Activated B cell treated with CpG ODN at 0.5 μM for 24 hours (primary cell): ENCODE data around the gene TBCK. TPM values are rescaled to one million over a fixed set of nuclear protein-coding genes. Genes with fewer than 3 reads are reported as not detected.

Source experiments
- ATAC-seq: fragments of 200-7000 bp; cut with Tn5 transposase; one replicate; pipeline ENCODE4 v1.10.0; 2021; ENCODE audit warnings: low read depth, mild to moderate bottlenecking, moderate library complexity
- CTCF ChIA-PET: fragments of 350-600 bp; sonication (Branson Sonifier 250); formaldehyde crosslinking; loops from one replicate; lab custom pipeline; 2021; ENCODE audit warnings: antibody characterized with exemption; lab: Charles Lee
- POLR2A ChIA-PET: fragments of 350-600 bp; sonication (Branson Sonifier 250); formaldehyde crosslinking; loops from one replicate; lab custom pipeline; 2021; ENCODE audit warnings: antibody characterized with exemption; lab: Charles Lee
- DNase-seq: peaks from one replicate; pipeline ENCODE4 v3.0.0; 2022
- H3K27ac Mint-ChIP-seq: one replicate; pipeline ENCODE4 v1.8.0; 2020; ENCODE audit warnings: mixed read lengths
- H3K27me3 Mint-ChIP-seq: one replicate; pipeline ENCODE4 v1.8.0; 2021; ENCODE audit warnings: mixed read lengths
- H3K36me3 Mint-ChIP-seq: one replicate; pipeline ENCODE4 v1.8.0; 2021; ENCODE audit warnings: low read depth, mixed read lengths
- H3K4me1 Mint-ChIP-seq: one replicate; pipeline ENCODE4 v1.8.0; 2021; ENCODE audit warnings: mixed read lengths
- H3K4me3 Mint-ChIP-seq: one replicate; pipeline ENCODE4 v1.8.0; 2020; ENCODE audit warnings: mild to moderate bottlenecking, mixed read lengths
- H3K9me3 Mint-ChIP-seq: one replicate; pipeline ENCODE4 v1.8.0; 2020; ENCODE audit warnings: mixed read lengths
- intact Hi-C: fragments of 100-400 bp; cut with micrococcal nuclease; formaldehyde crosslinking; loops from one replicate; pipeline ENCODE4 v1.15.1; 2024
- total RNA-seq: library from RNA; stranded (reverse); gene quantifications from 2 replicates; pipeline ENCODE4 v1.2.3, GENCODE V29; 2022
- TF ChIP-seq, protein P1 (sequence below): fragments of 200-600 bp; IDR thresholded peaks from one replicate; pipeline ENCODE4 v1.8.0; 2022; ENCODE audit warnings: antibody characterized with exemption, mild to moderate bottlenecking

The TBCK gene
- total RNA-seq, 1 donor from 2014 or later: 60.1 TPM

DNA sequence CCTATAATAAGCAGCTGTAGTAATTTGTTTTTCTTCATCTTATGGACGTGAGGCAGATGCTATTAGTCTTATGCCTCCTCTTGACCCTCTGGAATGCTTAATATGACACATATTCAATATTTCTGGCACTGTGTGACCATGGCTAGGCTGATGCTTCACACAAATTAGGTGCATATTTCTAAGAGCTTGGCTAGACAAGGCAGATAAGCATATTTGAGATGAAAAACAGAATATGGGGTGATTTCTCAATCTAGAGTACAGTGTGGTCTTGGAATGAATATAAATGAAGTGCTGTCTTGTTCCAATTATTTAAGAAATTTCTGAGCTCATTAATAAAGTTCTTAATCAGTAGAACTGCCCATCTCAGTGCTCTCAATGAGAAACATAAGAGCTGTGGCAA lies 264.5 kb downstream of the TBCK start:
- intact Hi-C loops: no loop called here
- no peaks in the 10 kb centered on the region for H3K27me3 Mint-ChIP-seq
- no peaks in the 10 kb centered on the region for H3K4me1 Mint-ChIP-seq
- TF ChIP-seq, protein P1, sequence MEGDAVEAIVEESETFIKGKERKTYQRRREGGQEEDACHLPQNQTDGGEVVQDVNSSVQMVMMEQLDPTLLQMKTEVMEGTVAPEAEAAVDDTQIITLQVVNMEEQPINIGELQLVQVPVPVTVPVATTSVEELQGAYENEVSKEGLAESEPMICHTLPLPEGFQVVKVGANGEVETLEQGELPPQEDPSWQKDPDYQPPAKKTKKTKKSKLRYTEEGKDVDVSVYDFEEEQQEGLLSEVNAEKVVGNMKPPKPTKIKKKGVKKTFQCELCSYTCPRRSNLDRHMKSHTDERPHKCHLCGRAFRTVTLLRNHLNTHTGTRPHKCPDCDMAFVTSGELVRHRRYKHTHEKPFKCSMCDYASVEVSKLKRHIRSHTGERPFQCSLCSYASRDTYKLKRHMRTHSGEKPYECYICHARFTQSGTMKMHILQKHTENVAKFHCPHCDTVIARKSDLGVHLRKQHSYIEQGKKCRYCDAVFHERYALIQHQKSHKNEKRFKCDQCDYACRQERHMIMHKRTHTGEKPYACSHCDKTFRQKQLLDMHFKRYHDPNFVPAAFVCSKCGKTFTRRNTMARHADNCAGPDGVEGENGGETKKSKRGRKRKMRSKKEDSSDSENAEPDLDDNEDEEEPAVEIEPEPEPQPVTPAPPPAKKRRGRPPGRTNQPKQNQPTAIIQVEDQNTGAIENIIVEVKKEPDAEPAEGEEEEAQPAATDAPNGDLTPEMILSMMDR: no peak
- H3K36me3 Mint-ChIP-seq: peaks cover 10% of the 10 kb centered on the region
- H3K4me3 Mint-ChIP-seq: no peak overlapping the region
- H3K27ac Mint-ChIP-seq: no peak overlapping the region
- no peaks in the 10 kb centered on the region for H3K9me3 Mint-ChIP-seq
- POLR2A ChIA-PET: no interaction called here
- no peak for DNase-seq
- CTCF ChIA-PET: no interaction called here
- no peak for ATAC-seq

DNA sequence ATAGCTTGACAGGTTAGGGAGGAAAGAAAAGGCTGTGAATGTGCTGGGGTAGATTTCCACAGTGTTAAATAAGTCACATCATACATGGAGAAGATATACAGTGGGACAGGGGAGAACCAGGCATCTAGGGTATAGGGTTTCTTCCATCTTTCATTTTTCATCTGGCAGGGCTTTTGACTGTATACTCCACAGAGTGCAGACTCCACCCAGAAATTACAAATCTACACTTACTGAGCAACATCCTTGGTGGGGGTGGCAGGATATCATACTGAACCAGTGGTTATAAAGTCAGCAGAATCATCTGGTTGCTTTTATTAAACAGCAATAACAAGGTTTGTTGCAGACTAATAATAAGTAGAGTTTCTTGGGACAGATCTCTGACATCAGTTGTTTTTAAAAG lies 266.5 kb downstream of the TBCK start:
- H3K36me3 Mint-ChIP-seq: peaks cover 22% of the 10 kb centered on the region
- H3K27me3 Mint-ChIP-seq: no peaks in the 10 kb centered on the region
- POLR2A ChIA-PET: no interaction called here
- ATAC-seq (no peak), DNase-seq (no peak)
- no peak overlapping the region for H3K27ac Mint-ChIP-seq
- H3K9me3 Mint-ChIP-seq: no peaks in the 10 kb centered on the region
- TF ChIP-seq, protein P1: no peak
- no peaks in the 10 kb centered on the region for H3K4me1 Mint-ChIP-seq
- intact Hi-C loops: no loop called here
- H3K4me3 Mint-ChIP-seq: no peak overlapping the region
- CTCF ChIA-PET: no interaction called here

DNA sequence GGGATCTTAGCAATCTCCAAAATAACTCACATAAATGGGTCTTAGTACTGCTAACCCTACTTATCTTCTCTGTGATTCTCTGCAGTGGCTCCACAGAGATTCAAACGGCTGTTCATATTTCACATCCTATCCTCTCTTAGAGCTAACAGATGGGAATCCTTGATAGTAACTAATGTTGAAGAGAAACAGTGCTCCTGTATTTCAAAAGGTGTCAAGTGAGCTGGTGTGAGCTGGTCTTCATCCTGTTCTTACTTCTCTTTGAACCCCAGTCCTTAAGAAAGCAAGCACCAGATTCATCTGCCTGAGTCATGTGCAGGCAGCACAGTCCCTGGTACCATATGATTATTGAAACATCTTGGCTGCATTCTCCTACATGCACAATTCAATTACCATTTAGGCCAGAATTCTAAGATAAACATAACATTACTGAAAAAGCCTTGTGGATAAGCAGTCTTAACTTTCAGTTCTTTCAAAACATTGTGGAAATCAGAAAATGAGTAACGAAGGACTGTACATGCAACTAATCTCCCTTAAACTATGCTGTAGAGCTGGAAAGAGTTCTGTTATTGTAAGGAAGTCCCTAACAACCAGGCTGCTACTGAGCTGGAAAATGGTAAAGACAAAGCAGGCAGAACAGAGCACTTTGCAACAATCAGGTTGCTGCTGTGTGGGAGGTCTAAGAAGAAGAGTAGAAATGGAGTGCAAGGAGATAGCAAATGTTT lies 267.6 kb downstream of the TBCK start:
- TF ChIP-seq, protein P1: no peak
- POLR2A ChIA-PET: no interaction called here
- no peak for ATAC-seq
- no peak for DNase-seq
- H3K4me1 Mint-ChIP-seq: no peaks in the 10 kb centered on the region
- H3K9me3 Mint-ChIP-seq: no peaks in the 10 kb centered on the region
- peaks cover 22% of the 10 kb centered on the region for H3K36me3 Mint-ChIP-seq
- intact Hi-C loops: no loop called here
- H3K27me3 Mint-ChIP-seq: no peaks in the 10 kb centered on the region
- H3K4me3 Mint-ChIP-seq: no peak overlapping the region
- no peak overlapping the region for H3K27ac Mint-ChIP-seq
- CTCF ChIA-PET: no interaction called here

DNA sequence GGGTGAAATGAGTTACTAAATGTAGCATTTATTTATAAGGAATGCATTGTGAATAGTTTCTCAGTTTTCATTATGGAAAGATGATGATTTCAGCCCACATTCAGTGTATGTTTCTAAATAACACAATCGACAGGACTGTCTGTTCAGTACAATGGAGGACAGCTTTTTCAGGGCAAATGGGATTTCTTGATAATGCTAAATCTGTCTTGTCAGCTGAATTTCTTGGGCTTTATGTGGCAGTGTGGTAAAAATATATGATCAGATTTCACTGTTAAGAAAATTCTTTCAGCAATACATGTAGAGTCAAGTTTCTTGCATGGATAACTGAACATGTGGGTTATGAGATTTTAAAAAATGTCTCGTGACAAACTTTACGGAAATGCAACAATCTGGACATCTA lies 269.9 kb downstream of the TBCK start:
- H3K4me1 Mint-ChIP-seq: no peaks in the 10 kb centered on the region
- CTCF ChIA-PET: no interaction called here
- no peaks in the 10 kb centered on the region for H3K27me3 Mint-ChIP-seq
- no peak overlapping the region for H3K27ac Mint-ChIP-seq
- intact Hi-C loops: no loop called here
- ATAC-seq (no peak), DNase-seq (no peak)
- no peaks in the 10 kb centered on the region for H3K9me3 Mint-ChIP-seq
- peaks cover 22% of the 10 kb centered on the region for H3K36me3 Mint-ChIP-seq
- POLR2A ChIA-PET: no interaction called here
- TF ChIP-seq, protein P1: no peak
- H3K4me3 Mint-ChIP-seq: no peak overlapping the region

DNA sequence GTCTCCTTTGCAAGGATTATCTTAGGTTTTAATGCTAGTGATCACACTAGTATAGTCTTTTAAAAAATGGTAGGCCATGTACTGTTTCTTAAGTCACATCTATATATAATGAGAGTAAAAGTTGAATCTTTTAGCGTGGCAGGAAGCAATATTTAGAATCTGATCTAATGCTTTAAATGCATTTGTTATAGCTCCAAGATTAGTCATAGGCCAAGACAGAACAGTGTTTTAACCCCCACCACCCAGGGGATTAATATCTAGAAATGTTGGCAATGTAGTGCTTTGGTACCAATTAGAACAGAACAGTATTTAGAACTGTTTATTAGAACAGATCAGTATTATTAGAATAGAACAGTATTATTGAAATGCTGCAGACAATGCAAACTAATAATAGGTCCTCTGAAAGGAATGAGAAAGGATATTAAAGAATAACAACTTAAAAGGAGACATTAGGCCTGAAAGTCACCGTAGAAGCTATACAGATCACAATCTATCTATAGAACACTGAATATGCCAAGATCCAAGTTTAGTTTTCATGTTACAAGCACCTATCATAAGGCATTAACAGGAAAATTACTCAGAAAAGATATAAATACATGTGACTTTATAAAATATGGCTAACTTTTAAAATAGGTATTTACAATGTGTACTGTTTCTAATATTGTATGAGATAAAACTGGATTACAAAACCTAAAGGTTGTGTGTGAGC lies 274.6 kb downstream of the TBCK start:
- Mint-ChIP-seq H3K9me3 (no peaks in the 10 kb centered on the region), H3K4me1 (no peaks in the 10 kb centered on the region), H3K4me3 (no peak overlapping the region), H3K36me3 (peaks cover 12% of the 10 kb centered on the region), H3K27me3 (peaks cover 2% of the 10 kb centered on the region), H3K27ac (no peak overlapping the region)
- ChIA-PET CTCF (no interaction called here), POLR2A (no interaction called here)
- DNase-seq (no peak), ATAC-seq (no peak)
- intact Hi-C loops: no loop called here
- TF ChIP-seq, protein P1: no peak
